RWPE1 (cell line): Measurements from ENCODE around the gene SIX4.

Source experiments
- CTCF ChIA-PET: fragments of 350-600 bp; sonication (Branson Sonifier 250); formaldehyde crosslinking; extraction: SDS; loops from one replicate; lab custom pipeline; 2021; lab: Yijun Ruan, JAX
- POLR2A ChIA-PET: fragments of 400-600 bp; formaldehyde crosslinking; extraction: SDS; loops from one replicate; lab custom pipeline; 2020; ENCODE audit warnings: antibody characterized with exemption; ENCODE audit not compliant: low non-redundant PET; lab: Yijun Ruan, JAX
- DNase-seq: peaks from one replicate; pipeline ENCODE4 v3.0.0; 2012; ENCODE audit warnings: low spot score
- H3K27ac ChIP-seq: fragments of 450-650 bp; 2 replicates; pipeline ENCODE4 v1.5.1; 2017
- CTCF ChIP-seq: fragments of 450-650 bp; conservative IDR thresholded peaks from 2 replicates; pipeline ENCODE4 v1.5.1; 2017; ENCODE audit warnings: low read depth, mild to moderate bottlenecking

The SIX4 gene

GRCh38 chr14:60686865-60687264 is 37.3 kb downstream of the SIX4 start:
- TF ChIP-seq CTCF, result no peak
- ChIA-PET POLR2A (no interaction called here), CTCF (no interaction called here)
- H3K27ac ChIP-seq, result no peak overlapping the region
- DNase-seq, result no peak

GRCh38 chr14:60684203-60684602 is 39.9 kb downstream of the SIX4 start:
- no peak overlapping the region for H3K27ac ChIP-seq
- ChIA-PET POLR2A (no interaction called here), CTCF (no interaction called here)
- no peak for TF ChIP-seq CTCF
- no peak for DNase-seq

GRCh38 chr14:60681271-60681670 is 42.9 kb downstream of the SIX4 start:
- TF ChIP-seq CTCF, result no peak
- DNase-seq, result no peak
- ChIA-PET CTCF (no interaction called here), POLR2A (no interaction called here)
- no peak overlapping the region for H3K27ac ChIP-seq

- TF ChIP-seq CTCF, result no peak
- DNase-seq, result no peak
- ChIA-PET POLR2A (no interaction called here), CTCF (interaction anchor here (0.6 kb wide), 1 partner anchor 152 kb away, joined by 5 read pairs; no protein-coding TSS in a partner anchor)
- no peak overlapping the region for H3K27ac ChIP-seq
Measured at GRCh38 chr14:60680511-60680910, 43.6 kb downstream of the SIX4 start.

- no peak overlapping the region for H3K27ac ChIP-seq
- no peak for DNase-seq
- POLR2A ChIA-PET, result no interaction called here
- TF ChIP-seq CTCF, result no peak
- CTCF ChIA-PET, result interaction anchor here (0.6 kb wide), 2 partner anchors 153 to 1158 kb away, joined by 3 to 5 read pairs; no protein-coding TSS in a partner anchor
Measured at GRCh38 chr14:60679566-60680258, 44.4 kb downstream of the SIX4 start.

GRCh38 chr14:60677701-60678100 is 46.5 kb downstream of the SIX4 start:
- ChIA-PET CTCF (interaction anchor here (0.6 kb wide), 1 partner anchor 11 kb away, joined by 4 read pairs; no protein-coding TSS in a partner anchor), POLR2A (no interaction called here)
- no peak for TF ChIP-seq CTCF
- H3K27ac ChIP-seq, result no peak overlapping the region
- no peak for DNase-seq
